ENCODE measurements around the gene WDR1. TPM values are rescaled to one million over a fixed set of nuclear protein-coding genes. Genes with fewer than 3 reads are reported as not detected.

WDR1 gene
- total RNA-seq, 2 experiments from 2014 or later, result 481 to 538 TPM

GRCh38 chr4:10096978-10097335 is 19.6 kb downstream of the WDR1 start:
- DNase-seq (peak; percentile 44), ATAC-seq (no peak)
- Mint-ChIP-seq H3K36me3 (peaks cover 82% of the 10 kb centered on the region), H3K4me1 (peaks cover 99% of the 10 kb centered on the region), H3K27ac (peak overlapping the region; percentile 95), H3K9me3 (ENCODE audit: low read depth) (no peaks in the 10 kb centered on the region), H3K4me3 (no peak overlapping the region), H3K27me3 (no peaks in the 10 kb centered on the region)
- CTCF ChIA-PET, result interaction anchor here (1.1 to 3.1 kb wide), 5 partner anchors 8 to 81 kb away, joined by 3 to 15 read pairs (median 5); no protein-coding TSS in a partner anchor

DNA sequence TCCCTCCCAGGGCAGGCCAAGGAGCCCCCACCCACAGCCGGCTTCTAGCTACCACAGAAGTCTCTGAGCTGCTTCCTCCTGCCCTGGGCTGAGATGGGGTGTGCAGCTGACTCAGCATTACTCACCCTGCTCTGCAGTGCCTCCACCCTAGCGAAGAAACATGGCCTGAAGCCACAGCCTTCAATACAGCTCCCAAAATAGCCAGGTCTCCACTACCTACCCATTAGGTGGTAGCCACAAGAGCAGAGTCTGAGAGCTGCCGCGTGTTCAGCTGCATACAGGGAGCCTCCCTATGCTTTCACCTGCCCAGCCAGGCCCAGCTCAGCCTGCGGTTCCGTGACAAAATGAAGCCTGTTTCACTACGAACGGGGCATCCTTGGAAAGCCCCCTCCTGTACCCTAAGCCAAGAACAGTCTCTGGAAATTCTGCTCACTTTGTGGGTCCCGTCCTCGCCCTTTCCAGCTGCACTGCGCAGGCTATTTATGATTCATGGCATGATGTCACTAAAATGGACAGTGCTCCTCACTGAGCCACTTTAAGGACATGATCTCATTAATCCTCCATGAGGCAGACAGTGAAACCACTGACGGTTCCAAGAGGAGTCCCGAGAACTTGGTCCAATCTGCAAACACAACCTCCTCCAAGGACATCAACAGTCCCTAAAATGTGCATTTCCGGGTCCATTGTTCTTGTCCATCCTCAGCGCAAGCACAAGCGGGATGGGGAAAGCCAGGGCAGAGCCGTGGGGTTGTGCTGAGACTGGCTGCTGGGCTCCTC is 20.2 kb downstream of the WDR1 start:
- peak overlapping the region; percentile 95 for H3K27ac Mint-ChIP-seq
- H3K4me1 Mint-ChIP-seq, result peaks cover 95% of the 10 kb centered on the region
- peaks cover 79% of the 10 kb centered on the region for H3K36me3 Mint-ChIP-seq
- DNase-seq (peak; percentile 94), ATAC-seq (peak; percentile 79)
- CTCF ChIA-PET, result interaction anchor here (0.8 to 3.1 kb wide), 14 partner anchors 8 to 393 kb away, joined by 3 to 15 read pairs (median 4); partner anchors contain the start of gene WDR1
- H3K4me3 Mint-ChIP-seq, result peak overlapping the region; percentile 35
- no peaks in the 10 kb centered on the region for H3K27me3 Mint-ChIP-seq
- H3K9me3 Mint-ChIP-seq (ENCODE audit: low read depth), result no peaks in the 10 kb centered on the region

DNA sequence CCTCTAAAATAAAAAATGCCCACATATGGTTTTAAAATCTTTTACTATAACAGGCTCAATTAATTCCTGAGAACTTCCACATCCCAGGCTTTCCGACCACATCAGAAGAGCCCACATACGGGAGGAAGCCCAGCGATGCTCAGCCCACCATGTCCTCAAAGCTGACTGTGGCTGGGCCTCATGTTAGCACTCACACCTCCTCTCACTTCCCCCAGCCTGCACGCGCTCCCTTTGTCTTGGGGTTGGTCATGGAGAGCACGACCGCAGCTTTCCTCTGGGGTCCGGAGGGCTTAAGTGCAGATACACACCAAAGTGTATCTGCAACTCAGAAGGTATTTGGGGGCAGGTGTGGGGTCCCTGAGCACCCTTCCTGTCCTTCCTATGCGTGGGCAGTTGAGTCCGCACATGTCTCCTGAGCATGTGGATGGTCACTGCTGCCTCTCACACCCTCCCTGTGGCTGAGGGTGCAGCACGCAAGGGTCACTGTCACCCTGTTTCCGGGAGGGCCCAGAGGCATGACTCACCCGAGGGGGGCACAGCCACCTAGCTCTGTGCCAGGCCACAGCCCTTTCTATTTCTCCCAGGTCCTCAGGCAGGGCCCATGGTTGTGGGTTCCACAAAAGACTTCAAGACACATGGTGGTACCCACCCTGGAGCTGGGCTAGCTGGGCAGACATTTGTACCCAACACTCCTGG is 21.2 kb downstream of the WDR1 start:
- Mint-ChIP-seq H3K27ac (peak overlapping the region; percentile 95), H3K27me3 (no peaks in the 10 kb centered on the region), H3K4me1 (peaks cover 85% of the 10 kb centered on the region), H3K36me3 (peaks cover 80% of the 10 kb centered on the region), H3K9me3 (ENCODE audit: low read depth) (no peaks in the 10 kb centered on the region), H3K4me3 (no peak overlapping the region)
- CTCF ChIA-PET, result interaction anchor here (0.8 to 3.1 kb wide), 13 partner anchors 9 to 392 kb away, joined by 3 to 15 read pairs (median 4); partner anchors contain the start of gene WDR1
- DNase-seq (peak; percentile 77), ATAC-seq (peak; percentile 32)

DNA sequence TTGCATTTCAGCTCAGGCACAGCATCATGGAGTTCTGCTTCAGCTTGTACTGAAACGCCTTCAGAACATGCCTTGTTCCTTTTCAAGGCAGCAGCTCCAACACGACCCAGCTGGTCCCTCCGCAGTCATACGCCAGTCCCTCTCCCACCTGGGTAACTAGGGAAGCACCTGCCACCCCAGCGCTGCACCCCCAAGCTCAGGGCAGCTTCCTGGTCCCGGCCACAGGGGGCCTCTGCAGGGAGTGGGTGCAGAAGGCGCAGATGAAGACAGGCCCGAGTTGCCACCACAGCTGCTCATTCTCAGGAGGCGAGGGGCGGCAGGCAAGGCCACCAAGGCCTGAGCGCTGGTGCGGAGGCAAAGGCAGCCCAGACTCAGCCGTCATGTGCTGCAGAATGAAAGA is 21.8 kb downstream of the WDR1 start:
- H3K27ac Mint-ChIP-seq, result peak overlapping the region; percentile 95
- no peaks in the 10 kb centered on the region for H3K9me3 Mint-ChIP-seq (ENCODE audit: low read depth)
- ATAC-seq (no peak), DNase-seq (no peak)
- no peak overlapping the region for H3K4me3 Mint-ChIP-seq
- no peaks in the 10 kb centered on the region for H3K27me3 Mint-ChIP-seq
- peaks cover 83% of the 10 kb centered on the region for H3K36me3 Mint-ChIP-seq
- peaks cover 79% of the 10 kb centered on the region for H3K4me1 Mint-ChIP-seq
- CTCF ChIA-PET, result interaction anchor here (1.2 to 3.1 kb wide), 2 partner anchors 11 to 14 kb away, joined by 3 to 15 read pairs; no protein-coding TSS in a partner anchor

DNA sequence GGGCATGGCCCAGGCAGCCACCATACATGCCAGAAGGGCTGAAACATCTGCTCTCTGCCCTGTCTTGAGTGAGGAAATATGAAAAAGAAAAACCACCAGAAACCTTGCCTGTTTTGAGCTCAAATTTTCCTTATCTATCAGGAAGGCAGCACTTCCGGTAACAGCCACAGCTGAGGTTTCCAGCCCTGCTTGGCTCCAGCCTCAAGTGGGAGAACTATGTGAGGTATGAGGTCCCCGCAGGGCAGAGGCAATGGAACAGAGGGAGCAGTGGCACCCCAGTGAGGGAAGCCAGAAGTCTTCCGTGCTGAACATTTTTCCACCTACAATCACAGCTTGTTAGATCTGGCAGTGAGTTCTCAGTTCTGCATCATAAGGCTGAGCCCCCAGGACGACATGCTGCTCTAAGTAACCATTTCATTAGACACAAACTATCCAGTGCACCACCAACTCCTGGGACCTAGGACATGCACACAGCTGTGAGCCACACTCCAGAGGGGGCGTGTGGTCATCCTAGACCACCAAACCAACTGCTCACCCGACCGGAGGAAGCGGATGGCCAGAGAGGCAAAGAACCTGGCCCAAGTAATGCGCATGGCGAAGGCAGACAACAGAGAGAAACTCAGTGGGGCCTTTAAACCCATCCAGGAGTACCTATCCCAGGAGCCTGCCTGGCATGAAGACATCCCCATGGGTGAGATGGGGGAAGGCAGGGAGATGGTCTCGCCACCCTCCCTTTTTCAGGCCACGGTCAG is 22.6 kb downstream of the WDR1 start:
- peak overlapping the region; percentile 21 for H3K4me3 Mint-ChIP-seq
- peaks cover 81% of the 10 kb centered on the region for H3K36me3 Mint-ChIP-seq
- DNase-seq, result no peak
- no peak for ATAC-seq
- H3K27ac Mint-ChIP-seq, result peak overlapping the region; percentile 95
- no peaks in the 10 kb centered on the region for H3K9me3 Mint-ChIP-seq (ENCODE audit: low read depth)
- H3K4me1 Mint-ChIP-seq, result peaks cover 71% of the 10 kb centered on the region
- CTCF ChIA-PET, result interaction anchor here (1.0 to 1.2 kb wide), 3 partner anchors 15 to 25 kb away, joined by 3 read pairs; no protein-coding TSS in a partner anchor
- H3K27me3 Mint-ChIP-seq, result no peaks in the 10 kb centered on the region

DNA sequence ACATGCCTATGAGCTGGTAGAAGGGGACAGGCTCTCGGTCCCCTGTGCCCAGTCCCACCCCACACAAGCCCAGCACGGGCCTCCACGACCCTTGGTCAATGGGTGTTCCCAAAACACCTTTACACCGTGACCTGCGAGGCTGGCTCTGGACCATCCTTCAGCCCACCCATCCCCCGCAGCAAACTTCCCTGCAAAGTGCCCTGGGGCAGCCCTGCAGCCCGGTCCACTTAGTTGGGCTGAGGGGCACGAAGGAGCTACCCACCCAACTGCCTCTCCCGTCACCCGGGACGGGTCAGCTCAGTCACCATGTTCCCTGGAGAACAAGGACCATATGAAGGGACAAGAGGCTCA is 23.4 kb downstream of the WDR1 start:
- DNase-seq (no peak), ATAC-seq (no peak)
- Mint-ChIP-seq H3K4me1 (peaks cover 63% of the 10 kb centered on the region), H3K36me3 (peaks cover 78% of the 10 kb centered on the region), H3K9me3 (ENCODE audit: low read depth) (no peaks in the 10 kb centered on the region), H3K4me3 (peak overlapping the region; percentile 21), H3K27ac (peak overlapping the region; percentile 95), H3K27me3 (no peaks in the 10 kb centered on the region)
- CTCF ChIA-PET, result interaction anchor here (1.0 to 1.2 kb wide), 2 partner anchors 24 to 26 kb away, joined by 3 read pairs; no protein-coding TSS in a partner anchor

- no peaks in the 10 kb centered on the region for H3K9me3 Mint-ChIP-seq (ENCODE audit: low read depth)
- no peak overlapping the region for H3K4me3 Mint-ChIP-seq
- CTCF ChIA-PET, result interaction anchor here (1.0 kb wide), 1 partner anchor 27 kb away, joined by 3 read pairs; no protein-coding TSS in a partner anchor
- peak overlapping the region; percentile 95 for H3K27ac Mint-ChIP-seq
- H3K4me1 Mint-ChIP-seq, result peaks cover 58% of the 10 kb centered on the region
- ATAC-seq (no peak), DNase-seq (no peak)
- no peaks in the 10 kb centered on the region for H3K27me3 Mint-ChIP-seq
- H3K36me3 Mint-ChIP-seq, result peaks cover 79% of the 10 kb centered on the region
These were observed 23.9 kb downstream of the WDR1 start for GRCh38 chr4:10092481-10093270.

DNA sequence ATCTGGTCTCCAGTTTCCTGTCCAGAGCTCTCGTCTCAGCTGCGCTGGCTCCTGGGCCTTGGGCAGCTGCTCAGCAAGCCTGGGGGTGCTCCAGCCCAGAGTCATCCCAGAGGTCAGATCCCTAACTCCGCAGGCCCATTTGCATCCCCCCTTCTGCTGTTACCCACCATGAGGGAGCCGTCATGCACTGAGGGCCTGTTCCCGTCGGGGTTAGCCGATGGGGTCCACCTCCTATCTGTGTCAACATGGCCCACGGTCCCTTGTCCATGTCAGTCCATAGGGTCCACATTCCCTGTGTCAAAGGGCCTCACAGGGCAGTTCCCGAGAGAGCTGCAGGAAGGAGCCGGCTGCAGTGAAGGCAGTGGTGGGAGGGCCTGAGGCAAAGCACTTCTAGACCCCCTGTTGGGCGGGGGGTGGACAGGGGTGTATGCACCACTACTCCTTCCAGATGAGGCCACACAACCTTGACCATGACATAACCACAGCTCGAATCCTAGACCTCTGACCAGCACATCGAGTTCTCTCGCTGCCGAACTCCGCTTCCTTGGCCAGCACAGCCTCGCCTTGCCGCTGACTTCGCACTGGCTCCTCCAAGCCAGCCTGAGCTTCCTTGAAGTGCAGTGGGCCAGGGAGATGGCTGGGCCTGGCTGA is 24.9 kb downstream of the WDR1 start:
- H3K4me3 Mint-ChIP-seq, result no peak overlapping the region

GRCh38 chr4:10090467-10091250 is 25.9 kb downstream of the WDR1 start:
- ATAC-seq (no peak), DNase-seq (no peak)
- no peaks in the 10 kb centered on the region for H3K27me3 Mint-ChIP-seq
- H3K27ac Mint-ChIP-seq, result peak overlapping the region; percentile 61
- no peak overlapping the region for H3K4me3 Mint-ChIP-seq
- H3K36me3 Mint-ChIP-seq, result peaks cover 78% of the 10 kb centered on the region
- peaks cover 38% of the 10 kb centered on the region for H3K4me1 Mint-ChIP-seq
- no peaks in the 10 kb centered on the region for H3K9me3 Mint-ChIP-seq (ENCODE audit: low read depth)
- CTCF ChIA-PET, result no interaction called here

More for the DNA sequence above, 24.9 kb downstream of the WDR1 start:
- DNase-seq, result no peak
- Mint-ChIP-seq H3K27ac (peak overlapping the region; percentile 95), H3K9me3 (ENCODE audit: low read depth) (no peaks in the 10 kb centered on the region), H3K36me3 (peaks cover 77% of the 10 kb centered on the region), H3K4me1 (peaks cover 48% of the 10 kb centered on the region), H3K27me3 (no peaks in the 10 kb centered on the region)
- CTCF ChIA-PET, result no interaction called here
- no peak for ATAC-seq

DNA sequence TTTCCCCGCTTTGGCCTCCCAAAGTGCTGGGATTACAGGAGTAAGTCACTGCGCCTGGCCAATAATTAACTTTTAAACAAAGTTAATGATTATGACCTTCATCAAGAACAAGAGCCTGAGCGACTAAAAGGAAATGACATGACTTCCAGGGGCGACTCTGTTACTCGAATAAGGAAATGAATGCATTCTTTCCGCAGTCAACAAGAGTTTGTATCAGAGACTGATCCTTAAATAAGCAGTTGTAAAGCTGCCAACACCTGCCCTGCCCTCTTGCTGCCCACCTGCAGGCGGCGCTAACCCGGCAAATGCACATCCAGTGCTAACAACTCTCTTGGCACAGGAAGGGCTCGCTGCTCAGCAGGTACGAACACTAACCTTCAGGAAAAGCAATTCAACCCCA is 27.3 kb downstream of the WDR1 start:
- no peak for DNase-seq
- CTCF ChIA-PET, result interaction anchor here (1.2 kb wide), 1 partner anchor 16 kb away, joined by 3 read pairs; no protein-coding TSS in a partner anchor
- Mint-ChIP-seq H3K4me1 (peaks cover 24% of the 10 kb centered on the region), H3K27ac (no peak overlapping the region), H3K9me3 (ENCODE audit: low read depth) (no peaks in the 10 kb centered on the region), H3K27me3 (no peaks in the 10 kb centered on the region), H3K36me3 (peaks cover 80% of the 10 kb centered on the region), H3K4me3 (no peak overlapping the region)
- ATAC-seq, result no peak

GRCh38 chr4:10088135-10089010 is 28.2 kb downstream of the WDR1 start:
- ATAC-seq, result no peak
- Mint-ChIP-seq H3K27ac (no peak overlapping the region), H3K4me3 (no peak overlapping the region), H3K27me3 (no peaks in the 10 kb centered on the region), H3K36me3 (peaks cover 74% of the 10 kb centered on the region), H3K4me1 (peaks cover 15% of the 10 kb centered on the region), H3K9me3 (ENCODE audit: low read depth) (no peaks in the 10 kb centered on the region)
- DNase-seq, result no peak
- CTCF ChIA-PET, result no interaction called here
